SK-N-MC (cell line): ENCODE measurements around the gene AFAP1L2.

Experiments used
- EZH2 ChIP-seq: fragments of 200-600 bp; sonication (generic); IDR thresholded peaks from one replicate; pipeline ENCODE4 v1.6.1; 2017; ENCODE audit warnings: antibody characterized with exemption
- FOXP2 ChIP-seq: optimal IDR thresholded peaks from 2 replicates; pipeline ENCODE3; 2011; ENCODE audit warnings: mild to moderate bottlenecking, moderate library complexity; ENCODE audit not compliant: insufficient read depth; ENCODE audit errors: extremely low read length, control extremely low read depth
- POLR2AphosphoS5 ChIP-seq: IDR thresholded peaks from 2 replicates; pipeline ENCODE4 v1.6.1; 2012; ENCODE audit warnings: mild to moderate bottlenecking, low read depth, low read length, borderline replicate concordance

DNA sequence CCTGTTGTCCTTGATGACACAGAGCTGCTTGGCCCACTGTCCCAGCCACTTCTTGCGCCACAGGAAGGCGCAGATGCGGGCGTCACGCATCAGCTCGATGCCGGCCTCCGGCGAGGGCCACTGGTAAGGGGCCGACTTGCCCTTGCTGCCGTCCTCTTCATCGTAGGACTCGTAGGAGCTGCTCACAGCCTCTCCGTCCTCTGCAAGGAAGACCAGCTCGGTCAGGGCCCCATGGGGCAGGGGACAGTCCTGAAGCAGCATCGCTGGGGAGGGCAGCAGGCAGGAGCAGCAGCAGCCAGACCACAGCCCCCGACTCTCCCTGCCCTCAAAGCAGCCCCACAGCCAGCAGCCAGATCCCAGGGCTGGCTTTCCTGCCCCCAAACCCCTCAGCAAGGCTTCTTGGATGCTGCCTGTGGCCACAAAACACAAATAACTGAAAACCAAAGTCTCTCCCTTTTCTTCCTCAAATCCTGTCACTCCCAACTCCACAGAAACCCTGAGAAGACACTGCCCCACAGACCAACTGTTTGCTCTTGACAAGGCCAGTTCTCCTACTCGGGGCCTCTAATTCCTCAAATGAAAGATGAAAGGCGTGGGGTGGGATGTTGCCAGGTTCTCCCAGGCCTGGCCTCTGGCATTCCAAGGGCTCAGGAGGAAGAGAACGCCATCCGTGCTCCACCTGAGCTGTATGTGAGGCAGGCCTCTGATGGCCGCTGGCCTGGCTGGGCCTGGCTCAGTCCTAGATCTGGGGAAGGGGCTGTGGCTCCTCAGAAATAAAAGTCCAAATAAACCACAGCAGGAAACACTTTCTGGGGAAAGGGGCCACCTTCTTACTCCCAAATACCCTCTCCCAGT is 88.5 kb downstream of the AFAP1L2 start:
- no peak for TF ChIP-seq EZH2
- TF ChIP-seq POLR2AphosphoS5, result no peak
- TF ChIP-seq FOXP2, result no peak
